Activated CD8-positive, alpha-beta memory T cell treated with anti-CD3 and anti-CD28 coated beads, Interleukin-2, amount 50 U/mL, for 24 hours (primary cell): ENCODE results near the gene FBXL16.
"Not testable (repeated sequence)": the region's sequence is repeated elsewhere in the genome, so short reads cannot be mapped to it uniquely, and the experiment has no call there.

Experiments used
- DNase-seq: peaks from one replicate; pipeline ENCODE4 v3.0.0-alpha.2; 2020; ENCODE audit errors: extremely low read depth

The FBXL16 gene, protein sequence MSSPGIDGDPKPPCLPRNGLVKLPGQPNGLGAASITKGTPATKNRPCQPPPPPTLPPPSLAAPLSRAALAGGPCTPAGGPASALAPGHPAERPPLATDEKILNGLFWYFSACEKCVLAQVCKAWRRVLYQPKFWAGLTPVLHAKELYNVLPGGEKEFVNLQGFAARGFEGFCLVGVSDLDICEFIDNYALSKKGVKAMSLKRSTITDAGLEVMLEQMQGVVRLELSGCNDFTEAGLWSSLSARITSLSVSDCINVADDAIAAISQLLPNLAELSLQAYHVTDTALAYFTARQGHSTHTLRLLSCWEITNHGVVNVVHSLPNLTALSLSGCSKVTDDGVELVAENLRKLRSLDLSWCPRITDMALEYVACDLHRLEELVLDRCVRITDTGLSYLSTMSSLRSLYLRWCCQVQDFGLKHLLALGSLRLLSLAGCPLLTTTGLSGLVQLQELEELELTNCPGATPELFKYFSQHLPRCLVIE

DNA sequence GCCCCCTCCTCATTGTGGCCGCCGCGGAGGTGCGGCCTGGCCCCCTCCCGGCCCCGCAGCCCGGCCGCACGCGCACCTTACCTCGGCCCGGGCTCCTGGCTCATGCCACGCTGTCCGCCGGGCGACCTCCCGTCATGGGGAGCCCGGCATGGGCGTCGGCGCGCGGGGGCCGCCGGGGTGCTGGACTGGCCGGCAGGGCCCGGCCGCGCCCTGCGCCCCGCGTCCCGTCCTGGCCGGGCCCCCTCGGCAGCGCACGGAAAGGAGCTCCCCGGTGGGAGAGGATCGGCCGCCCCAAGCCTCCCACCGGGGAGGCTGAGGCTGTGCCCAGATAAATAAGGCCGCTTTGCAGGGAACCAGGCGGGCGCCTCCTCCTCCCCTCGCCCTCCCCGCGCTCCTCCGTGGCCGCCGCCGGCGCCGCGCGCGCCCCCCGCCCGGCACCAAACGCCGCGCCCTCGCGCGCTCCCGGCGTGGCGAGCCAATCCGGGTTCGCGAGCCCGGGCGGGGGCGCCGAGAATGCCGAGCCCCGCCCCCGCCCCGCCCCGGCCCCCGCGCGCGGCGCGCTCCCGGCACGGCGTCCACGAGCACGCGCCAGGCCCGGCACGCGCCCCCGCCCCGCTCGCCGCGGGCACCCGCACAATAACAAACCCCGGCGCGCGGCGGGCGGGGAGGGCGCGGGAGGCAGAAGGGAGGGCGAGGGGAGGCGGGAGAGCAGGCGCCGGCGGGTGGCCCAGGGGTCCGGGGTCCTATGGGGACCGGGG lies at the start of gene FBXL16:
FBXL16 (minus strand) TSS at position 371 of the 758 bp plus-strand sequence. CDS start 8,396 bp downstream, outside the sequence.
- DNase-seq = no peak

DNA sequence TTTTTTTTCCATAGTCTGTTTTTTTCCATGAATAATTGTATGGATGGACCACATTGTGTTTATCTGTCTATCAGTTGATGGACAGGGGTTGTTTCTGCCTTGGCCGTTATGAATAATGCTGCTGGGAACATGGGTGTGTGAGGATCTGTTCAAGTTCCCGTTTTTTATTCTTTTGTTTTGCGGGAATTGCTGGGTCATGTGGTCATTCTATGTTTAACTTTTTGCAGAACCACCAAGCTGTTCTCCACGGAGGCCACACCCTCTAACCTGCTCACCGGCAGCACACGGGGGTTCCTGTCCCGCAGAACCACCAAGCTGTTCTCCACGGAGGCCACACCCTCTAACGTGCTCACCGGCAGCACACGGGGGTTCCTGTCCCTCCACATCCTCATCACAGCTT lies 49.1 kb upstream of the FBXL16 start:
- no peak for DNase-seq

DNA sequence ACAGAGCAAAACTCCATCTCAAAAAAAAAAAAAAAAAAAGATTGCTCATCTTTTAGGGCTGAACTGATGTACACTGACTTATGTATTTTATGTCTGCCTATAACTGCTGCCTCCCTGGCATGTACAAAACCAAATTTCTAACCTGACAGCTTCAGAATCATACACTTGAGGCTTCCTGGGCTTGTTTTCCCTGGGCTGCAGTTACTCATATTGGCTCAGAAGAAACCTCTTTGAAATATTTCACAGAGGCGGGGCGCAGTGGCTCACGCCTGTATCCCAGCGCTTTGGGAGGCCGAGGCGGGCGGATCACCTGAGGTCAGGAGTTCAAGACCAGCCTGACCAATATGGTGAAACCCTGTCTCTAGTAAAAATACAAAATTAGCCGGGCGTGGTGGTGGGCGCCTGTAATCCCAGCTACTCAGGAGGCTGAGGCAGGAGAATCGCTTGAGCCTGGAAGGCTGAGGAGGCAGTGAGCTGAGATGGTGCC lies 48.6 kb upstream of the FBXL16 start:
- DNase-seq = not testable (repeated sequence)

DNA sequence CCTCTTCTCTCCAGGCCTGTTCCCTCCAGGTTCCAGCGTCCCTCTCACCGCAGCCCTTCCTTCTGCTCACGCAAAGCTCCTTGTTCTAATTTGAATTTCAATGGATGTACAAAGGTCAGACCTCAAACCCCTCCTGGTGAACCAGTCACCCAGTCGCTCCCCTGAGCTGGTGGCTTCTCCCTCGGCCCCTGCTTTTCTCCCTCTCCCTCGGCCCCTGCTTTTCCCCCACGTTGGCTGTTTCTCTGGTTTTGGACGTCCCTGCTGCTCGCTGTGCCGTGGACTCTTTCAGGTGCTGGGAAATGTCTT lies 46.4 kb upstream of the FBXL16 start:
- no peak for DNase-seq

DNA sequence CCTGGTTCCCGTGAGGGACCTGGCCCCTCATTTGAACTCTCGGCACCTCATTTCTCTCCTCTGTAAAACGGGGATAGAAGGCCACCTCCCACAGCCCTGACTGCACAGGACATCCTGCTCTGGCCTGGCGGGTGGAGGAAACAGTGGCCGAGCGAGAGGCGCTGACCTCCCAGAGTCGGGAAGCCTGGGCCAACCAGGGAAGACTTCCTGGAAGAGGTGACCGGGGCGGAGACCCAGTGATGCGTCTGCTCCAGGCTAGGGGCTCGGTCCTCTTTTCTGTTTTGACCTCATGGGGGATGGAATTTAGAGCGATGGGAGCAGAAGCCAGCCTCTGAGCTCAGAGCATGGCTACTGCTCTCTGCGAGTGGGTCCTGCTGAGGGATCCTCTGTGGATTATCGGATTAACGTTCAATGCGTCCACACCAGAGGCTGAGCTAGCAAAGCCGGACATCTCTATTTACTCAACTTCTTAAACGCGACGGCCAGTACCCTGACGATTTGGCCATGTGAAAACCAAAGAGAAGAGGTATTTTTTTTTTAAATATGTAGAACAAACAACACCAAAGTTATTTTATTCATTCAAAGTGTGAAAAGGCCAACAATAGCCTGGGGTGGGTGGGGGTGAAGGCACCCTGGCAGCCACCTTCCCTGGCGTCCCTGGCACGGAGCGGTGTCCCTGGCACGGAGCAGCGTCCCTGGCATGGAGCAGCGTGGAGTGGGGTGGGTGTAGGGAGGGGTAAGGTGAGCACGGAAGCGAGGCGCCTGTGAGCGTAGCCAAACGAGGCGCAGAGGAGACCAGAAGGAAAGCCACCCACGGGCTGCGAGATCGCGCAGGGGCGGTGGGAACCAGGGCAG lies 45.8 kb upstream of the FBXL16 start:
- no peak for DNase-seq

DNA sequence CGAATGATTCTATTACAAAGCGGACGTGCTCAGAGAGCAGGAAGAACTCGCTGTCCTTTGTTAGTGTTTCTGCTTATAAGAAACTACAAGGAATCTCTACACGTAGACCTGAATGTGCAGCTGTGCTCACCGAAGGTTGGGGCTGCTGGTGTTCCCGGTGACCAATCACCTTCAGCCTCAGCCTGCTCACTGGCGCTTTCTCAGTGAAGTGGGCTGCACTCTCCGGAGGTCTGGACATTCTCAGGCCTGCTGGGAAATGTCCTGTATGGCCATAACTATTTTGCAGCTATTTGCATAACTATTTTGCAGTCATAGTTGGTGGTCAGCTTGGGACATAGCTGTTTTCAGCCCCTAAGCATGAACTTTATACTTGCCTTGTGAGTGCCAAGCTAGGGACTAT lies 44.9 kb upstream of the FBXL16 start:
- DNase-seq = no peak

DNA sequence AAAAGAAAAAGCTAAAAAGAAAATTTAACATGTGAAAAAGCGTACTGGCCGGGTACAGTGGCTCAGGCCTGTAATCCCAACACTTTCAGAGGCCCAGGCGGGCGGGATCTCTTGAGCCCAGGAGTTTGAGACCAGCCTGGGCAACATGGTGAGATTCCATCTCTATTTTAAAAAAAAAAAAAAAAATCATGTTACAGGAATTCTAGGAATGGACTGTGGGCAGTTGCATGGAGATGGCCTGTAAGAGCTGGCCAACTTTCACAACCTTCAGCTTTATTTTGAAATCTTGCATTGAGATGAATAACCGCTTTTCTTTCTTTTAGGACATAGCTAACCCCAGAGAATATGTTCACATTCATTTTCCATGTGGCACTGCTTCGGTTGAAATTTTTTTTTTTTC lies 43.4 kb upstream of the FBXL16 start:
- DNase-seq = no peak

DNA sequence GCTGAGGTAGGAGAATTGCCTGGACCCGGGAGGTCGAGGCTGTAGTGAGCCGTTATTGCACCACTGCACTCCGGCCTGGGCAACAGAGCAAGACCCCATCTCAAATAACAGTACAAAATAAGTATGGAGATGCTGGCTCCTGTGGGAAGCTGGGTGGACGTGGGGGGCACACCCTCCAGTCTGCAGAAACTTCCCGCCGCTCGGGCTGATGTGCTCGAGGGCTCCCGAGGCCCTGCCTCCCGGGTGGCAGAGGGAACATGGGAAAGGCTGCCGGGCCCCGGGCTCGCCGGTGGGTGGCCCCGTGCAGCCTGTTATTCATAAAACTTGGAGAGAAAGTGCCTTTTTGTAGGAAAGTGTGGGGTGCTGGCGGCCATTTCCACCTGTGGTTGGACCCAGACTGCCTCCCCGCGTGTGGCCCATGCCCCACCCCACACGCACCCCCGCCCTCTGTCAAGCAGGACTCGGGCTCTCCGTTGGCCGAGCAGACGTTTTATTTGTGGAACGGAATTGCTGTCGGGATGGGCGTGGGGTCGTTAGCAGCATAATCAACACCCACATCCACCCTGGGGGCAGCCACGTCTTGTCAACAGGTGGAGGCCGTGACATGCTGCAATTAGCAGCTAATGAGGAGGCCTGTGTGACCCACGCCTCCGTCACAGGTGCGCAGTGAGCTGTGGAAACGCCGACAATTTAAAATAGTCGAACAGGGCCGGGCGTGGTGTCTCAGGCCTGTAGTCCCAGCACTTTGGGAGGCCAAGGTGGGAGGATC lies 42.6 kb upstream of the FBXL16 start:
- DNase-seq = no peak

DNA sequence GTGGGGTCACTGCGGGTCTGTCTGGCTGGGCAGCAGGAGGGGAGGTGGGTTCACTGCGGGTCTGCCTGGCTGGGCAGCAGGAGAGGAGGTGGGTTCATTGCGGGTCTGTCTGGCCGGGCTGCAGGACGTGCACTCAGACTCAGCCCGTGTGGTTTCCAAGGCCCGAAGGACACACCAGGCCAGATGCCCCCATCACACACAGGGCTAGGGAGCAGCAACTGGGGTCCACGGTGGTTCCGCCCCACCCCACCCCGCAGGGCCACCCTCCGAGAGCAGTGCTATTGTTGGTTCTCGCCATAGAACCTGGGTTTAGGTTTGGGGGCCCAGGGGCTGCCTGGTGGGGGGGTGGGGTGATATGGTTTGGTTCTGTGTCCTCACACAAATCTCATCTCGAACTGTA lies 41.0 kb upstream of the FBXL16 start:
- no peak for DNase-seq

DNA sequence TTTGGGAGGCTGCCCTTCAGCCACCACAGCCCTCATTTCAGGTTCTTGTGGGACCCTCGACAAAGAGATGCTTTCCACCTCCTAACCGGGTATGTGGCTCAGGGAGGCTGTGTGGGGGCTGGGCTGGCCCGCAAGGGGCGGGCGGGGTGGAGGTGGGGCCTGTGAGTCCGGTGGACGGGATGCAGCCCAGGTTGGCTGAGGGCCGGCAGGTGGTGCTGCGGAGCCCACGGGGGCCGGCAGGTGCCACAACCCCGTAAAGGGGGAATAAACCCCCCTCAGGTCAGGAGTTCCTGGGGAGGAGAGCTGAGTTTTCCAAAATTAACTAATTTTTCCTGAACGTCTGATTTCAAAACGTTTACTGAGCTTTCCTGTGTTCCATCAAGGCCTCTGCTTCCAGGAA lies 40.1 kb upstream of the FBXL16 start:
- DNase-seq = no peak

DNA sequence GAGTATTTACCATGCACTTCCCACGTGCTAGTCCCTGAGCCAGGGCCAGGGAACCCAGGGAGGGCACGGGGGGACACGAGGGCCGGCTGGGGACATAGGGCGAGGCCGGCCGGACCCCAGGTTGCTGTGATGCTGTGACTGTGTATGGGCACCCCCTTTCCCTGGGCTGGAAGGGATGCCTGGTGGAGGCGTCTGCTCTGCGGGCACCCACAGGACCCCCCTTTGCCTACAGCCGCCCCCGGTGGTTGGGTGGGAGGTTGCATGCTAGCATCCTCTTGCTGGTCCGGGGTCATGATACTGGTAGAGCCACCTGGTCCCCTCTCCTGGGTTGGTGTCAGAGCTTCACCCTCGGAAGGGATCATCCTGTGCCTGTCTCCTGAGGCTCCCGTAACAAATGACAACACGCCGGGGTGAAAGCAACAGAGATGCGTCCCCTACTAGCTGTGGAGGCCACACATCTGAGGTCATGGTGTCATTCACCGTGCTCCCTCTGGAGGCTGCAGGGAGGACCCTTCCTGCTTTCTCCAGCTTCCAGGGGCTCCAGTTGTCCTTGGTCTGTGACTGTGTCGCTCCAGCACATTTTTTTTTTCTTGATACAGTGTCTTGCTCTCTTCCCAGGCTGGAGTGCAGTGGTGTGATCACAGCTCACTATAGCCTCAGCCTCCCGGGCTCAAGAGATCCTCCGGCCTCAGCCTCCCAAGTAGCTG lies 38.3 kb upstream of the FBXL16 start:
- DNase-seq = no peak

DNA sequence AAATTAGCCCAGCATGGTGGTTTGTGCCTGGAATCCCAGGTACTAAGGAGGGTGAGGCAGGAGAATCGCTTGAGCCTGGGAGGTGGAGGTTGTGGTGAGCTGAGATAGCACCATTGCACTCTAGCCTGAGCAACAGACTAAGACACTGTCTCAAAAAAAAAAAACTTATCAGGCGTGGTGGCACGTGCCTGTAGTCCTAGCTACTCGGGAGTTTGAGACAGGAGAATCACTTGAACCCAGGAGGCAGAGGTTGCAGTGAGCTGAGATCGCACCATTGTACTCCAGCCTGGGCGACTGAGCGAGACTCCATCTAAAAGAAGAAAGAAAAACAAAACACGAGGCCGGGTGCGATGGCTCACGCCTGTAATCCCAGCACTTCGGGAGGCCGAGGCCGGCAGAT lies 37.3 kb upstream of the FBXL16 start:
- DNase-seq = not testable (repeated sequence)

DNA sequence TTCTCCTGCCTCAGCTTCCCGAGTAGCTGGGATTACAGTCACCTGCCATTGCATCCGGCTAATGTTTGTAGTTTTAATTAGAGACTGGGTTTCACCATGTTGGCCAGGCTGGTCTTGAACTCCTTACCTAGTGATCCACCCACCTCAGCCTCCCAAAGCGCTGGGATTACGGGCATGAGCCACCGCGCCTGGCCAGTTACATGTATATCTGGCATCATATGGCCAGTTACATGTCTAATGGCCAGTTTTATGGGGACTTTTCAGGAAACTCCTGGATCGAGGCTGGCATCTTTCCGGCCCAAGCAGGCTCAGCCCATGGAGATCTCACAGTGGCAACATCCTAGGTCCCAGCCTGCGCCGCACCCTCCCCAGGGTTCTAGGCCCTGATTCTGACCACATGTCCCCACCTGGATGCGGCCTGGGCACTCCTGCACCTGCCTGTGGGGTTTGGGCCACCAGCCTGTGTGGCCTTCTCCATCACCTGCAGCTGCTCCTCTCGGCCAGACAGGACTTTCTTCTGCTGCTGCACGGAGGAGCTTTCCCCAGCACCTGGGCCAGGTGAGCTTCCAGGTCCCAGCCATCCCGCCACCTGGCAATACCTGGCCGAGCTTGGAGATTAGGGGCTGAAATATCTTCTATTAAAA lies 36.5 kb upstream of the FBXL16 start:
- no peak for DNase-seq

DNA sequence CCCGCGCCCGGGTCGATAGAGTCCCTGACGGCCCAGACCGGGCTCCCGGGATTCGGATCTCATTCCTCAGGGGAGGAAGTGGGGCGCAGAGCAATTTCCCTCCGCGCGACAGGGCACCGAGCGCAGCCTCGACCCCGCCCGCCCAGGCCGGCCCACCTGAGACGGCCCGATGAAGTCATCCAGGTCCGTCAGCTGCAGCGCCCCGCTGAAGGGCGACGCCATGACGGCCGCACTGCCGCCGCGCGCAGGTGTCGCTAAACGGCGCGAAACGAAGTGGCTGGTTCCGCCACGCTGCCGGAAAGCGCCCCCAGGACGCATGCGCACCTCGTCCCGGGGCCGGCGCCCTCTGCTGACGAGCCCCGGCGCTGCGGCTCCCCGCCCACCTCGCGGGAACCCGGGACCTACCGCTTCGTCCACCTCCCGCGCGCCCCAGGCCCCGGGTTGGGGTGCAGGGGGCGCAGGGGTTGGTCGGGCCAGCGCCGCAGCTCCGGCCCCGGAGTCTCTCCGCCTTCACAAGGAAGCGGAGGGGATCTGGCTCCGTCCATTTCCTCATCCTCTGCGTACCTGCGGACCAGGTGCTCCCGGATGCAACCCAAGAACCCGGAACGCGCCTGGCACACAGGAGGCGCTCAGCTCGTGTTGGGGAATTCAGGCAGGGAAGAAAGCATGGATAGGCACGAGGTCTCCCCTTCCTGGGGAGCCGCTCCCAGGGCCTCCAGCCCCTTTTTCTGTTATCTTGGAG lies 35.3 kb upstream of the FBXL16 start, which contains the start of gene CIAO3:
CIAO3 (minus strand) TSS at position 234 of the 742 bp plus-strand sequence; CDS start at position 222, 12 bp downstream.
- DNase-seq = peak; percentile 84

DNA sequence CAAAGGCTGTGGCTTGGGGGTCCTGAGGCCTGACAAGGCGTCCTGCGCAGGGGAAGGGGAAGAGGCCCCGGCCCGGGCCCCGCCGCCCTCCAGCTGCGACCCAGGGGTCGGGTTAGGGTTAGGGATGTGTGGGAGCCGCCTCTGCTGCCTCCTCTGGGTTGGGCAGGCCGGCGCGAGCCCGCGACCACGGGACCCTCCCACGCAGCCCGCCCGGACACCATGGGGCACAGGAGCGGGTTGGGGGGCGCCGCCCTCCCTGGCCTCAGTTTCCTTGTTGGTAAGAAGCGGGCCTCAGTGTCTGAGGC lies 34.8 kb upstream of the FBXL16 start:
- DNase-seq = no peak

DNA sequence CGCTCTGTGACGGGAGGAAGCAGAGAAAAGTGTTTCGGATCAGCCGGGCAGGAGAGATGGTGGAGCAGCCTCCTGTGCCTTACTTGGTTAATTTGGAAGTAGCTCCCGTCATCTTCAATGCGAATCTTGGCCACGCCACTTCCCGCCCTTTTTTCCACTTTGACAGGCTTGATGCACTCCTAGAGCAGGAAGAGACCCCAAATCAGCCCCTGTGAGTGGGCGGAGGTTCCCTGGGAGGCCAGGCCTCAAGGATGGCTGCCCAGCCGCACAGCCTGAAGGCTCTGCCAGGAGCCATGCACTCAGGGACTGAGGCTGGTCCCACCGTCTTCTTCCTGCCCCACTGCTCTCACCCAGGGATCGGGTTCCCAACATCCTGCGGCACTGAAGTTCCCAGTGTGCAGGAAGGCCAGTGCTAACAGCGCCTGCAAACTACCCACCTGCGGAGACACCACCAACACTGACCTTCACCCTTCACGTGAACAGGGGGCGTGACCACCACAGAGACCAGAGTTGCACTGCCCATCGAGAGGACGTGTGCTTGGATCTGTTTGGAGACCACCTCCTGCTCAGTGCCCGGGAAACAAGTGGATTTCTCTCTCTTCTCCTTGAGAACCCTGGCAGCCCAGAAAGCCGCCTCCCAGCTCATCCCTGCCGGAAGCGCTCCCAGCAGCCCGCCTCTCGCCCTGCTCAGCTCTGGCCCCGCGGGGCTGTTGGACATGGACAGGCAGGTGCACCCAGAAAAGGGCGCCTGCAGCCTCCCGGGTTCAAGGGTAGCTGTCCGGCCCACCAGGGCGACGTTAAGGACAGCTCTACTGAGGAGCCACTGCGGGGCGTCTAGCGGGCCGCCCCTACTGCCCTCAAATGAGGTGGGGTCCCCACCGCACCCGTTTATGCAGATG lies 34.2 kb upstream of the FBXL16 start:
- DNase-seq = no peak

DNA sequence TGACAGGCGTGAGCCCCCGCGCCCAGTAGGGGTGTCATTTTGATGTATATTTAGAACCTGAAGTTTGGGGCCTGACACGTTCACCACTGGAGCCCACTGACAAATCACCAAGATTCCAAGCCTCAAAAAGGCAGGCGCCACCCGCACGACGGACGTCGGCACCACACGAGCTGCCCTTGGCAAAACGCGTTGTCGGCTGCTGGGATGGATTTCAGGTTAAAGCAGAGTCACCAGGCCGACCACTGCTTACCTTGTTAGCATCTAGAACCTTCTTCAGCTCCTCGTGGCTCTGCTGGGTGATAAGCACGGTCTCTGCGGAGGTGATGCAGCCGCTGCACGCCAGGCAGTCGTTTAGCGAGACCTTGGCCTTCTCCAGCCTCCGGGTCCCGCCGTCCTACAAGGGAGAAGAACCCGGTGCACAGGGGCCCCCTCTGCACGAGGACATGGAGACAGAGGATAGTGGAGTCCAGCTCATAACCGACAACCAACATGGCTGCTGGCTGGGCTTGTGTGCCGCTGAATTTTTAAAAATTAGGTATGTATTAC lies 31.4 kb upstream of the FBXL16 start:
- DNase-seq = no peak

DNA sequence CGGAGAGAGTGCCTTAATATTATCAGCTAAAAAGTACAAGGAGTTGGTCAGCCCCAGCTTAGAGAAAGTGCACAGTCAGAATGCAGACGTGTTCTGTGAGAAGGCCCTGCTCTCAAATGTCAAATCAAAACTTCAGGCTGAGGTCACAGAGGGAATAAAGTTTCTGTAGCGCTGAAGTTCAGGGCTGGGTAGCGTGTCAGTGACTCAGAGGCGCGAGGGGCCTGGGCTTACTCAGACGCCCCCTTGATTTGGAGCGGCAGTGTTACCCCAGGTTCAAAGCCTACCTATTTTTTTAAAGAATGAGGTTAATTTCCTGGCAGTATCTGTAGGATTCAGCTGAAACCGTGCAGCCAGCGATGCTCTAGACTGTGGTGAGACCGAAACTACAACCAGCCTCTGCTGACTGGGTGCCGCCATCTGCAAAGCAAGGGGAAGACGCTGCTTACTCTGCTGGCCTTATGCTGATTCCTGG lies 30.4 kb upstream of the FBXL16 start:
- peak; percentile 29 for DNase-seq
